ENCODE measurements around the gene AGBL3. TPM values are rescaled to one million over a fixed set of nuclear protein-coding genes. Genes with fewer than 3 reads are reported as not detected.

Gene AGBL3
- total and polyA plus RNA-seq, 4 donors, result 0.67 to 3.1 (median 1.8) TPM

- H3K4me3 ChIP-seq (ENCODE audit: low read depth in 1 of 3, low read length in 3 of 3), result no peak overlapping the region
- no peaks in the 10 kb centered on the region for H3K36me3 ChIP-seq (ENCODE audit: control insufficient read depth in 4 of 4, insufficient read depth in 3 of 4, low read depth in 1 of 4, low read length in 3 of 4)
- H3K9me3 ChIP-seq (ENCODE audit: control insufficient read depth in 4 of 4, low read length in 3 of 4), result no peaks in the 10 kb centered on the region
- H3K27ac ChIP-seq (ENCODE audit: low read depth in 1 of 2, low read length in 2 of 2), result no peak overlapping the region
- TF ChIP-seq YY1 (IDR thresholded peaks at IDR 0.05) (no peak), GABPA (IDR thresholded peaks at IDR 0.05 in 1 of 2, conservative IDR thresholded peaks at IDR 0.05 in 1 of 2) (no peak), NR2F2 (IDR thresholded peaks at IDR 0.05) (no peak), RAD21 (IDR thresholded peaks at IDR 0.05) (no peak), MAX (IDR thresholded peaks at IDR 0.05) (no peak), ZBTB33 (IDR thresholded peaks at IDR 0.05) (no peak), EGR1 (IDR thresholded peaks at IDR 0.05; ENCODE audit: low read depth in 2 of 2) (no peak), FOXA2 (IDR thresholded peaks at IDR 0.05) (no peak), ATF3 (IDR thresholded peaks at IDR 0.05) (no peak), RXRA (IDR thresholded peaks at IDR 0.05) (no peak), HNF4G (IDR thresholded peaks at IDR 0.05) (no peak), TAF1 (conservative IDR thresholded peaks at IDR 0.05) (no peak), SP1 (IDR thresholded peaks at IDR 0.05) (no peak)
- no peak for DNase-seq (ENCODE audit: low spot score)
- 94% methylated on average over 1 of the region's 1 CpG for WGBS
- no peak overlapping the region for H3K9ac ChIP-seq (ENCODE audit: low read depth in 1 of 2, low read length in 2 of 2)
- no peaks in the 10 kb centered on the region for H3K4me1 ChIP-seq (ENCODE audit: control insufficient read depth in 4 of 4, insufficient read depth in 4 of 4, low read length in 3 of 4)
- H3K27me3 ChIP-seq (ENCODE audit: control insufficient read depth in 4 of 4, insufficient read depth in 4 of 4, low read length in 3 of 4), result no peaks in the 10 kb centered on the region
Observed at GRCh38 chr7:135095450-135095849, 109.1 kb downstream of the AGBL3 start.

GRCh38 chr7:135098391-135098790, 112.1 kb downstream of the AGBL3 start:
- Histone ChIP-seq H3K27ac (ENCODE audit: low read depth in 1 of 2, low read length in 2 of 2) (no peak overlapping the region), H3K4me3 (ENCODE audit: low read depth in 1 of 3, low read length in 3 of 3) (no peak overlapping the region), H3K9me3 (ENCODE audit: control insufficient read depth in 4 of 4, low read length in 3 of 4) (no peaks in the 10 kb centered on the region), H3K9ac (ENCODE audit: low read depth in 1 of 2, low read length in 2 of 2) (no peak overlapping the region), H3K36me3 (ENCODE audit: control insufficient read depth in 4 of 4, insufficient read depth in 3 of 4, low read depth in 1 of 4, low read length in 3 of 4) (no peaks in the 10 kb centered on the region), H3K27me3 (ENCODE audit: control insufficient read depth in 4 of 4, insufficient read depth in 4 of 4, low read length in 3 of 4) (no peaks in the 10 kb centered on the region), H3K4me1 (ENCODE audit: control insufficient read depth in 4 of 4, insufficient read depth in 4 of 4, low read length in 3 of 4) (no peaks in the 10 kb centered on the region)
- DNase-seq (ENCODE audit: low spot score), result no peak
- WGBS, result 70% methylated on average over 3 of the region's 3 CpGs
- TF ChIP-seq GABPA (IDR thresholded peaks at IDR 0.05 in 1 of 2, conservative IDR thresholded peaks at IDR 0.05 in 1 of 2), result no peak
- TF ChIP-seq REST (IDR thresholded peaks at IDR 0.05), result no peak
- no peak for TF ChIP-seq SP1 (IDR thresholded peaks at IDR 0.05)
- TF ChIP-seq FOXA1 (IDR thresholded peaks at IDR 0.05), result no peak
- TF ChIP-seq MAX (IDR thresholded peaks at IDR 0.05), result no peak
- TF ChIP-seq NR2F2 (IDR thresholded peaks at IDR 0.05), result no peak
- TF ChIP-seq CTCF (IDR thresholded peaks at IDR 0.05; ENCODE audit: low read depth, low read length, missing input control), result no peak
- no peak for TF ChIP-seq JUND (IDR thresholded peaks at IDR 0.05)
- no peak for TF ChIP-seq RAD21 (IDR thresholded peaks at IDR 0.05)
- TF ChIP-seq ATF3 (IDR thresholded peaks at IDR 0.05), result no peak
- no peak for TF ChIP-seq TAF1 (conservative IDR thresholded peaks at IDR 0.05)
- no peak for TF ChIP-seq RXRA (IDR thresholded peaks at IDR 0.05)
- no peak for TF ChIP-seq FOXA2 (IDR thresholded peaks at IDR 0.05)
- no peak for TF ChIP-seq HNF4G (IDR thresholded peaks at IDR 0.05)
- no peak for TF ChIP-seq HNF4A (conservative IDR thresholded peaks at IDR 0.05)
- TF ChIP-seq EGR1 (IDR thresholded peaks at IDR 0.05; ENCODE audit: low read depth in 2 of 2), result no peak
- TF ChIP-seq YY1 (IDR thresholded peaks at IDR 0.05), result no peak
- TF ChIP-seq ZBTB33 (IDR thresholded peaks at IDR 0.05), result no peak

Measured in liver (tissue), 9 donors.